HG03565 (cell line): ENCODE measurements around the gene GLG1.

Experiments
- ATAC-seq: cut with Tn5 transposase; IDR thresholded peaks from one replicate; pipeline ENCODE4 v1.9.1; 2021; ENCODE audit warnings: mild to moderate bottlenecking, moderate library complexity; ENCODE audit not compliant: unreplicated experiment

Gene GLG1

GRCh38 chr16:74485916-74486315 lies 121.0 kb downstream of the GLG1 start:
- ATAC-seq: no peak

DNA sequence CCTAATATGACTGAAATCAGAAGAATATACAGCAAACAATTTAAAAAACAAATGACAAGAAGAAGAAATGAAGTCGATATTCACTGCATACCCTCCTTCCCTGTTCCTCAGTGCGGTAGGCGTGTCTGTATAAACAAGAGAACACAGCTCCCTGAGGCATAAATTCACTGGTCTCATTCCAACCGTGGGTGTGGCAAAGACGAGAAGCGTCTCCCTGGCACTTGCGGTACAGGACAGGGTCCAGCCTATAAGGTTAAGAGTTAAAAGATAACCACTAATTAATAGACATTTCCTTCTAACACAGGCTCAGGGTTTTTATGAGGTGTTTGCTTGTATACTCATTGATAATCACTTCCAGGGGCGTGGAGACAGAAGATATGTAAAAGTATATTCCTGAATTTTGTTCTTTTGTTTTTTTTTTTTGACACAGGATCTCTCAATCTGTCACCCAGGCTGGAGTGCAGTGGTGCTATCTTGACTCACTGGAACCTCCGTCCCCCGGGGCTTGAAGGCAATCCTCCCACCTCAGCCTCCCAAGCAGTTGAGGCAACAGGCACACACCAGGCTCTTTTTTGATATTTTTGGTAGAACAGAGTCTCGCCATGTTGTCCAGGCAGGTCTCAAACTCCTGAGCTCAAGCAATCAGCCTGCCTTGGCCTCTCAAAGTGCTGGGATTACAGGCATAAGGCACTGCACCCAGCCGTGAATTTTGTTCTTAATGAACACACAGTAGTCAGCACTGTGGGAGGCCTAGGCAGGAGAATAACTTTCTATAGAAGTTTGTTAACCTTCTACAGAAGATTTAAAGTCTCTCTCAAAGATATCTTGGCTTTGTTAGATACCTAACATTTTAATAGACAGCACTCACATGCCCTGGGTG lies 126.5 kb downstream of the GLG1 start:
- ATAC-seq: no peak

DNA sequence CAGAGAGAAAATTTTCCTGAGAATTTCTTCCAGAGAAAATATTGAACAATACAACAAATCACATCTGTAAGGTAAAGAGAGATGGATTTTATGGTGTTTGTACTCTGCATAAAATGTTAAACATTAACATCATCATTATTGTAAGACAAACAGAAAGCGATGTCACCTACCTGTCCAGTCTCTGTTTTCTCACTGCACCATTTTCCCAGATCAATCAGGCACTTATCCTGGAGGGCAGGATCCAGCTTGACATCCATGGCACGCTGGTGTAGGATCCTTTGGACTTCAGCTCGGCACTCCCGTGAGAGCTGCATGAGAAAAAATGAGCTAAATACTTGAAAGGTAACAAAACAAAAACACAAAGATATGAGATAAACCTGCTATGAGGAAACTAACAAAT lies 129.7 kb downstream of the GLG1 start:
- ATAC-seq: no peak

DNA sequence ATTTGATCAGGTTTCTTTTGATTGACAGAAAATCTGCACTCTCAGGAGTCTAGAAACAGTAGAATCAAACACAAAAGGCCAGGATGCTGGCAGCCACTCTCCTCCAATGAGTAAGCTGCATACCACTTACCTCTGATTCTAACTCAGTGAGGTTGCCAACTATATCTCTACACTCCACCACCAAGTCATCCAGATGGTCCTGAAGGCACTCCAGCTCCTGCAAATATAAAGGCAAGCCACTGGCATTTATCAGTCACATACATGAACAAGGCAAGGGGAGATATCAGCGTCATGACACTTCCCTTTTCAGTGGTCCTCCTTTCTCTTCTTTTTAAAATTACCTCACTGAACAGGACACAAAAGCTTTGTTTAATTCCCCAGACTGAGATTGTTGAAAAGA lies 132.5 kb downstream of the GLG1 start:
- no peak for ATAC-seq

DNA sequence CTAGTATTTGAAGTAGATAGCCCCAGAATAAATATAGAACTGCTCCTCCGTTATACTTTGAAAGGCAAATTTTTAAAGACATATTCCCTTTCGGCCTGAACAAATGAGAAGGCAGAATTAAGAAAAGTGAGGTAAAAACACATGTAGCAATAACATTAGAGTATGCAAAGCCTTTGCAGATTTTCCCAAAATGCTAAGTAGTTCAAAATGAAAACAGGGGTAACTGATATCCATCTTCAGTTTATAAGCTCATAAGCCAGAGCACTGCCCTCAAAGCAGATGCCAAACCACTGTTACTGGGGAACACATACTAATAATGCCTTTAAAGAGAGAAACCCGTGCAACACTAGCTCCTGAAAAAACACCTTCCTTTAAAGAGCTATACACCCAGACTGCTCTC lies 134.4 kb downstream of the GLG1 start:
- no peak for ATAC-seq

DNA sequence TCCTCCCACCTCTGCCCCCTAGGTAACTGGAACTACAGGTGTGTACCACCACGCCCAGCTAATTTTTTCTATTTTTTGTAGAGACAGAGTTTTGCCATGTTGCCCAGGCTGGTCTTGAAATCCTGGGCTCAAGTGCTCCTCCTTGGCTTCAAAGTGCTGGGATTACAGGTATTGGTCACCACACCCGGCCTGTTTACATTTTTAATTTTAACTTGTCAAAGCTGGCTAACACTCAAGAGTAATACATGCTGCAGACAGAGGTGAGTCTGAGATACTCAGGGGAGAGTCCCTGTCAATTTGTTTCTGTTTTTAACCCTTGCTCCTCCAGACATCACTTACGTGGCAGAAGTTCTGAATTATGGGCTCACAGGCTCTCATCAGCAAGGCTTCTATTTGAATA lies 134.9 kb downstream of the GLG1 start:
- ATAC-seq: no peak

DNA sequence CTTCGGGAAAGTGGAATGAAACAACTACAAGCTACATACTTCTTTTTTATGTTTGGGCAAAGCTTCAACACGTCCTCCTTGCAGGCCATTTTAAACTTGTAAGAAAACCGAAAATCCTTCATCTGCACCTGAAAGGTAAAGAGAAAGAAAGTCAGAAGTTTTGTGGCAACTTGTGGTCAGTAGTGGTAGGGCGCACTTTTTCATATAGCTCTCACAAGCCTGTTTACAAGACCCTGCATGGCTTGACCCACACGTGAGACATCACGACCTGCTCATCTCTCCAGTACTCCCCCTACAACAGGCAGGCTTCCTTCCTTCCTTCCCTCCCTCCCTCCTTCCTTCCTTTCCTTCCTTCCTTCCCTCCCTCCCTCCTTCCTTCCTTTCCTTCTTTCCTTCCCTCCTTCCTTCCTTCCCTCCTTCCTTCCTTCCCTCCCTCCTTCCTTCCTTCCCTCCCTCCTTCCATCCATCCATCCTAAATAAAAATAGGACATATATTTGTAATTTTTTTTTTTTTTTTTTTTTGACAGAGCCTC lies 136.9 kb downstream of the GLG1 start:
- ATAC-seq: no peak

GRCh38 chr16:74468807-74469525 lies 137.9 kb downstream of the GLG1 start:
- ATAC-seq: no peak

DNA sequence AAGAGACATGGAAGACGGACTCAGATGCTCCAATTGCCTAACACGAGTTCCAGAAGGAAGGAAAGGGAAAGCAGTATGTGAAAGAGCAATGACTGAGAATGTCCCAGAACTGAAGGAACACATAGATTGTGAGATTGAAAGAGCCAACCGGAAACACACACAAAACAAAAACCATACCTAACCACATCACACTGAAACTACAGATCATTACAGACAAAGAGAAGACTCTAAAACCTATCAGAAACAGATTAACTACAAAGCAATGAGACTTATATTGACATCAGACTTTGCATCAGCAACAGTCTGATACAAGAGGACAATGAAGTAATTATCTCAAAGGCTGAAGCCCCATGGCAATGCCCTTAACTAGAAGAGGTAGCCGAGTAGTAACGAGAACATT lies 140.0 kb downstream of the GLG1 start:
- no peak for ATAC-seq

- ATAC-seq: no peak
Measured at GRCh38 chr16:74465851-74466685, 140.8 kb downstream of the GLG1 start.

- ATAC-seq: no peak
Measured at GRCh38 chr16:74465281-74465680, 141.6 kb downstream of the GLG1 start.

DNA sequence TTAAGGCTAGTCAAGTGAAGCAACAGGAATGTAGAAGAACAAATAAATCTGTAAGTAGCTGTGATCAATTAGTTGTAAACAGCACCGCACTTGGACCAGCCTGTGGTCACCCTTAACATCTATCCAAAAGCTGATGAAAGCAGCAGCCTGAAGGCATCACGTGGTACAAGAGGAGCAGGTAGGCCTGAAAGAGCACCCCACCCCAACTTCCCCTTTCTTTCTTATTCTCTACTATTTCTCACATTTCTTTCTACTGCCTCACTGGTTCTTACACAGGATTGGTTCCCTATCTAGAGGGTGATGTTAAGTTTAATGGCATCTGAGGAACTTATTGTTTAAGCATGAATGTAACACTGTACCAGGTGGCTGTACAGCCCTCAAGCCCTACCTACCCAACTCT lies 143.0 kb downstream of the GLG1 start:
- ATAC-seq: no peak

DNA sequence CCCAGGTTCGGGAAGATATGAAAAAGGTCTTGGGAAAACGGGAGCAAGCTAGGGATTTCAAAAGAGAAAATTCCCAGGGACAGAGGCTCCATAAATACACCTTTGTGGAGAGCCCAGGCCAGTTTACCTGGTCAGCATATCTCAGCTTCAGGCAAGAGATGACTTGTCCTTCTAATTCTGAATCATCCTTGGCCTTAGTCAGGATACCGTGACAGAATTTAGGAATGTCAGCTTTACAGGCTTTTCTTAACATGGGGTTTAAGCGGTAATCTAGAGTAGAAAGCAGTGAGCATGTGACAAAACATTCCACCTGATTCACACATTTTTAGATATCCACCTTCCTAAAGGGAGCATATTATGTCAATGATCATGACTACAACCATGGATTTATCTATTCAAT lies 144.6 kb downstream of the GLG1 start:
- no peak for ATAC-seq

DNA sequence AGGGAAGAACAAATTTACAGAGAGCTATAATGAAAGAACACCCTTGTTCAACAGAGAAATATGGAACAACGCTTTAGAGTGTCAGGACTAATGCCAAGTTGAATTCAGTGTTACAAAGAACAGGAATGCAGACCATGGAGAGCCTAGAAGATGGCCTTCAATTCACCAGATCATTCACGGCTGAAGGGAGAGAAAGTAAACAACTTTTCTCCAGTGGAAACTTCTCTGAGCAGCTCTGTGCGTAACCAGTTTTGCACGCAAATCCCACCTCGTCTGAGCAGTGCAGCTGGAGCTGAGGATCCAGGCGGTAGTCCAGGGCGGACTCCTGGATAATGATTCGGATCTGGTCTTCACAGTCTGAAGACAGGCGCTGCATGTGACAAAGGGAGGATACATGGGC lies 145.1 kb downstream of the GLG1 start:
- ATAC-seq: no peak

- ATAC-seq: no peak
Measured at GRCh38 chr16:74460542-74460941, 146.4 kb downstream of the GLG1 start.

- ATAC-seq: no peak
Measured at GRCh38 chr16:74456290-74456625, 150.7 kb downstream of the GLG1 start.

DNA sequence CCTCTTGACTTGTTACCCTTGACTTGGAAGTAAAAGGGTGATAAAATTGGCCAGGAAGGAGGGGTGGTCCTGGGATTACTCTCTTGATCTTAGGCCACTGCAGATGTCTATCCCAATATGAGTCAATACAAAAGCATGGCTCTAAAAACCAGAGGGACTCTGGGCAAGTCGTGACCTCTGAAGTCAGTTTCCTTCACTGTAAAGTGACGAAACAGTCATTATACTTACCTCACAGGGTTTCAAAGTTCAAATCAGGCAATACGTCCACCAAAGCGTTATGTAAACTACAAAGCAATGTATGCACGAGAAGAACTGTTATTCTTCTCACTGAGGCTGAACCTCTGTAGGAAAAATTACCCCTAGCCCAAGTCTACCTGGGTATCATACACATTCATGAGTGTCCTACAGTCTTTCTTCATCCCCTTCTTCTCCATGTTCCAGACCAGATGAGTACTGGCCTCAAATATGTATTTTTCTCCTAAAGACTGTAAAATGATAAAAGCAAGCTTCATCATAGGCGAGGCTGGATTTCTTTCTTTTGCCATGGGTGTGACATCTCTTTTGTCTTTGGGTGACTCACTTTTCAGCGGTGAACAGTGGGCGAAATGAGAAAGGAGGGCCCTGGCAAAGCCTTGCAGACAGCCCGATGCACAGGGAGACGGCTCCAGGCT lies 151.2 kb downstream of the GLG1 start:
- ATAC-seq: no peak

DNA sequence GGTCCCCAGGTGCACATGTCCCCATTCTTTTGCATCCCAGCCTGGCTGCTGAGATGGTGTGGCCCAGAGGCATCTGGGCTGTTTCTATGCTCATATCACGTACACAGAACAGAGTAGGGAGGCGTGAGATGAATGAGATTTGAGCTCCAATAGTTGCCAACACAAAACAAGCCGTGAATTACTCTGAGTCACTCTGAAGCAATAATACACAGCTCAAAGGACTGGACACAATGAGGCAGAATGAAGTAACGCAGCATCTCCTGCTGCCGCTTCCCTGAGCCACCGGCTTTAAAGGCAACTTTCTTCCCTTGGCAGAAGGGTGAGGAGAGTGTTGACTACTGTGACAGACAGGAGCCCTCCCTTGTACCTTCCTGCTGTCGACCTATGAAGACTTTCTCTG lies 151.7 kb downstream of the GLG1 start:
- no peak for ATAC-seq

DNA sequence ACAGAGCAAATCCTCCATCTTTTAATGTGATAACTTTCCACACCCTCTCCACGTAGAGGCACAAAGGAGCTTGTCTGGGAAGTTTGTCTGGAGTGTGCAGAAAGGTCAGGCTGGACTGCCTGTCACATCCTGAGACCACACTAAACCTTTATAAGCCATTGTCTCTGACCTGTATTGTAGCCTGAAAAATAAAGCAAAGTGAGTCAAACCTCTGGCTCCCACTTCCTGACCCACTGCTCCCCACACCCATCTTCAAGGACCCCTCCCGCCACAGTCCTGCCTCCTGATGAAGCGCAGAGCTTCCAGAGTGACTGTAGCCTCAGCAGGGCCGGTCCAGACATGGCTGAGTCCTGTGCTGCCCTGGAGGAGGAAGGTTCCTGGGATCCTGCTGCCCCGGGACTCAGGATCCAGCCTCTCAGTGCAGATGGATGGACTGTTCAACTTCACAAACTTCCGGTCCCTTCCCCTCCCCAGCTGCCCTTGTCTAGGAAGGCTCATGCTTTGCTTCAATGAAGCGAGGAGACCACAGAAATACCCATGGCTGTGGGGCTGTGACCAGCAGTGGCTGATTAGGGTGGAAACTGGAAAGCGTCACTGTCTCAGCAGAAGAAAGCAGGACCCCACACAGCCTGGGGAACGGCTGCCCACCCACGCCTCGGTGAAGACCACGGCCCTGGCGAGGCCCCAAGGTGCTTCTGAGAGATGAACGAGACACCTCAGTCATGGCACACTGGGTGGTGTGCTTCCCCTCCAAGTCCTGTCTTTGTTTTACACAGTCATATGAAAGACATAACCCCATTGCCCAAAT lies 154.8 kb downstream of the GLG1 start:
- peak; percentile 88 for ATAC-seq
